Measurements from ENCODE around the gene C1orf87. TPM values are rescaled to one million over a fixed set of nuclear protein-coding genes. Genes with fewer than 3 reads are reported as not detected.
"Not testable (repeated sequence)": the region's sequence is repeated elsewhere in the genome, so short reads cannot be mapped to it uniquely, and the experiment has no call there.

Gene C1orf87
- total and polyA plus RNA-seq, 9 donors, result 0.31 to 1.2 (median 0.71) TPM

DNA sequence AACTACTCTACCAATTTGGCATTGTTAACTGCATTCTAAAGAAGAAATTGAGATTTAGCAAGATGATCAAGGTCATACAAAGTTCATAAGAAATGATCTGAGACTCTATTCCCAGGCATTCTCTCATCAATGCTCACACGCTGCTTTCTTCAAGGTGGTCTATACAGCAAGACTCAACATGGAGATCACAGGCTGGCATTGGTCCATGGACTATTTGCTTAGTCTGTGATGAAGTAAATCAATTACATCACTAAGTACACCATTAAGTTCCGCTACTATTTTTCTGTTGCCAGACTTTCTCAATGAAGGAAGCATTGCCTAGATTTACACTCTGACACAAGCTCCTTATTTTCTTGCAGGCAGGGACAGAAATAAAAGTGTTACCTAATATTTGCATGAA, 95.1 kb downstream of the C1orf87 start:
- H3K4me1 ChIP-seq (ENCODE audit: control insufficient read depth, insufficient read depth, low read length), result peaks cover 7% of the 10 kb centered on the region
- H3K27me3 ChIP-seq (ENCODE audit: control insufficient read depth, insufficient read depth, low read length), result no peaks in the 10 kb centered on the region
- no peaks in the 10 kb centered on the region for H3K9me3 ChIP-seq (replicated peaks; ENCODE audit: control insufficient read depth, low read depth, low read length)
- H3K4me3 ChIP-seq (ENCODE audit: low read length), result no peak overlapping the region
- DNase-seq, result peak; percentile 67
- H3K36me3 ChIP-seq (ENCODE audit: control insufficient read depth, insufficient read depth, low read length), result no peaks in the 10 kb centered on the region
- H3K27ac ChIP-seq (ENCODE audit: low read length), result no peak overlapping the region
- WGBS (ENCODE audit: insufficient coverage), result no CpG with 5 or more reads among the region's 2 CpGs

DNA sequence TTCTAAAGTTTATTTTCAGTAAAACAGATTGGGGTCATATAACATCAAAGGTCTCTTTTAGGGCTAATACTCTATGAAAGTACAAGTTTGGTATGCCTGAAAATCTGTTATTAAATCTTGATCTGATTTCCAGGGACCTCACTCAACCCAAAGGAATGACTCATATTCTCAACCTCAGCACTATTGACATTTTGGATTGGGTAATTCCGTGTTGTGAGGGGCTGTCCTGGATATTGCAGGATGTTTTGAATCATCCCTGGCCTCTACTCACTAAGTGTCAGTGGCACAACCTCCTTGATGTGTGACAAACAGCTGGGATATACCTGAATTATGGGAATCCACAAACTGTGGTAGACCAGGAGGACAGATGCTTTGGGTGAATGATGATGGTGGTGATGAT, 95.5 kb downstream of the C1orf87 start:
- no peaks in the 10 kb centered on the region for H3K27me3 ChIP-seq (ENCODE audit: control insufficient read depth, insufficient read depth, low read length)
- no peak for DNase-seq
- H3K4me3 ChIP-seq (ENCODE audit: low read length), result no peak overlapping the region
- H3K4me1 ChIP-seq (ENCODE audit: control insufficient read depth, insufficient read depth, low read length), result peaks cover 10% of the 10 kb centered on the region
- no peaks in the 10 kb centered on the region for H3K9me3 ChIP-seq (replicated peaks; ENCODE audit: control insufficient read depth, low read depth, low read length)
- WGBS (ENCODE audit: insufficient coverage), result no CpG with 5 or more reads among the region's 1 CpG
- H3K36me3 ChIP-seq (ENCODE audit: control insufficient read depth, insufficient read depth, low read length), result no peaks in the 10 kb centered on the region
- H3K27ac ChIP-seq (ENCODE audit: low read length), result no peak overlapping the region

DNA sequence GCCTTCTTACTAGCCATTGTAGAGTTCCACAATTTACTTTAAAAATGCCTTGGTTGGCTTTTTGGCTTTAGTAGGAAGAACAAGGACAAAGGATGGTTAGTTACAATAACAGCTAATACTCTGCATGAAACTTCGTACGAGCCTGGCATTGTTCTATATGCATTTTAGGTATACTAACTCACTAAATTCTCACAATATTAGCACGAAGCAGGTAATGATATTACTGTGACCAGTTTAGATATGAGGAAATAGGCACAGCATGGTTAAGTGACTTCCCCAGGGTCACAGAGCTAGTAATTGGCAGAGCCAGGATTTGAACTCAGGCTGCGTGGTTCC, 96.5 kb downstream of the C1orf87 start:
- Histone ChIP-seq H3K36me3 (ENCODE audit: control insufficient read depth, insufficient read depth, low read length) (no peaks in the 10 kb centered on the region), H3K4me3 (ENCODE audit: low read length) (no peak overlapping the region), H3K9me3 (replicated peaks; ENCODE audit: control insufficient read depth, low read depth, low read length) (no peaks in the 10 kb centered on the region), H3K27me3 (ENCODE audit: control insufficient read depth, insufficient read depth, low read length) (no peaks in the 10 kb centered on the region), H3K27ac (ENCODE audit: low read length) (no peak overlapping the region), H3K4me1 (ENCODE audit: control insufficient read depth, insufficient read depth, low read length) (peaks cover 19% of the 10 kb centered on the region)
- no CpG with 5 or more reads among the region's 4 CpGs for WGBS (ENCODE audit: insufficient coverage)
- no peak for DNase-seq

DNA sequence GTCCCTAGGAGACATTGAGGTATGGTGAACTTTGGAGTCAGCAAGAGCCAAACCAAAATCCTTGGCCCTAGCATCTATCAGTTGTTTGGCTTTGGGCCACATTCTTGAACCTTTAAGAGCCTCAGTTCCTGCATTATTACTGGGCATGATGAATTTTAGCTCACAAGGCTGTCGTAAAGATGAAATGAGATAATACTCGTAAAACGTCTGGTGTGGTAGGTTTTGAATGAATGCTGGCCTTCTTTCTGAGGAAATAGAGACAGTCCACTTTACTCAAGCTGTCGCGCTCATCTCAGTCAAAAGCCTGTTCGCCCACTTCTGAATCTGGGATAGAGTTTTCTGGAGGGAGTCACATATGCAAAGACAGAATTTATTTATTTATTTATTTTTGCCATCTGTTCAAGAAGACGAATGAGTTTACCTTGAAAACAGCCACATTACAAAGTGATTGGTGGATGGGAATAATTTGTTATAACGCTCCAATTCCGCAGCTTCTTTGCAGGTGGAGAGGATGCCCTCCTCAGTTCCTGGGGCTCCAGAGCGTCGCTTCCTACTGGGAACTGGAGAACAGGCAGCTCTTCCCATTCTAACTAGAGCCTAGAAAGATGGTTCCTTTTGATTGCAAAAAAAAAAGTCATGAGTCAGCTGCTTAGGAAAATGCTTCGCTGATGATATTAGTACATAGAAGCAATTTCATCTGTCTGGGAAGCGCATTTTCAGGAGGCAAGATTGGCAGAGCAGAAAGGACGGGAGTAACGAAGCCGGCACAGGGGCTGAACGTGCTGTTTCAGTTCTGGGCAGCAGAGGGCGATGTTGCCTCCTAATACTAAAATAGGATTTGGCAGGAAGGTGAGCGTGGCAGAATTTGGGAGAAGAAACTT, 97.1 kb downstream of the C1orf87 start:
- peak; percentile 82 for DNase-seq
- H3K36me3 ChIP-seq (ENCODE audit: control insufficient read depth, insufficient read depth, low read length), result no peaks in the 10 kb centered on the region
- WGBS (ENCODE audit: insufficient coverage), result 37% methylated on average over 8 of the region's 19 CpGs
- H3K27ac ChIP-seq (ENCODE audit: low read length), result no peak overlapping the region
- no peaks in the 10 kb centered on the region for H3K27me3 ChIP-seq (ENCODE audit: control insufficient read depth, insufficient read depth, low read length)
- H3K4me3 ChIP-seq (ENCODE audit: low read length), result no peak overlapping the region
- peaks cover 23% of the 10 kb centered on the region for H3K4me1 ChIP-seq (ENCODE audit: control insufficient read depth, insufficient read depth, low read length)
- no peaks in the 10 kb centered on the region for H3K9me3 ChIP-seq (replicated peaks; ENCODE audit: control insufficient read depth, low read depth, low read length)

DNA sequence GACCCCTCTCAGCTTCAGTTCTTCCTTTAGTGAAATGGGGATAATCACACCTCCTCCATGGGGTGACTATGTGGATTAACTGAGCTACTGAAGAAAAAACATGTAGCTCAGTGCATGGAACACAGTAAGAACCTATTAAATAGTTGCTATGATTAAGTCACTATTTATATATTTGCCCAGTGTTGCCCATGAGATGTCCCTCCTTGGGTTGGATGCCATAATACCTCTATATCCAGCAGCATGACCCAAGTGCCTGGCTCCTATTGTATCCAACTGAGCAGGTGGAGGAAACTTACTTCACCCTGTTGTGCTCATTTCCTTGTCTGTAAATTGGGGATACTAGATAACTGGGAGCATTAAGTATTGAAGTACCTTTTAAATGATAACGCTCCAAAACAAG, 99.9 kb downstream of the C1orf87 start:
- Histone ChIP-seq H3K4me3 (ENCODE audit: low read length) (no peak overlapping the region), H3K27me3 (ENCODE audit: control insufficient read depth, insufficient read depth, low read length) (no peaks in the 10 kb centered on the region), H3K27ac (ENCODE audit: low read length) (no peak overlapping the region), H3K9me3 (replicated peaks; ENCODE audit: control insufficient read depth, low read depth, low read length) (no peaks in the 10 kb centered on the region), H3K36me3 (ENCODE audit: control insufficient read depth, insufficient read depth, low read length) (no peaks in the 10 kb centered on the region), H3K4me1 (ENCODE audit: control insufficient read depth, insufficient read depth, low read length) (peaks cover 19% of the 10 kb centered on the region)
- no CpG with 5 or more reads among the region's 1 CpG for WGBS (ENCODE audit: insufficient coverage)
- no peak for DNase-seq

DNA sequence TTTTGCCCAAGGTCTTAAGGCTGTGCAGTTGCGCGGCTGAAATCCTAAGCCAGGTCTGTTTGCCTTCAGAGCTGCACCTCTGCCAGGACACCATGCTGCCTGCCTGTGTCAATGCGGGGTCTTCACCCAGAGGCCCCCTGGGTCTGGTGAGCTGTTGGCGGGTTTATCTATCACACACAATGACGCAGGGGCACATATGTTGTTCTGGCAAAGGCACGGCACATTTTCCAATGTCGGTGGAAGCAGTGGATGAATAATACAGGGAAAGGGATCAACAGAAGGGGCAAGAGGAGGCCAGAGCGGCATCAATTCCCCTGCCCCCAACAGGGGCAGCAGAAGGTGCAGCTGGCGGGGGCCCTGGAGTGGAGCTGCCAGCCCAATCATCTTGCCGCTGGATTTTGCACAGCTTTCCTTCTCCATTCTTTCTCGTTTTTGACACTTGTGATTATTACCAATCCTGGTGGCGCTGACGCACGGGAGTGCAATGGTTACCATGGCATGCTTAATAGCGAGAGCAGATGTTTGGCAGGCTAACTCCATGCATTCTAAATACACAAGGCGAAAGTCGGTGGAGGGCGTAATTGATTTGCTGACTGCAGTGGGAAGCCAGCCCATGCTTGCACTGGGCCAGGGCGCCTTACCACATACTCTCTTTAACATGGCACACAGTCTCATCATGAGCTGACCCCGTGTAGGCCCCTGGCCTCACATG, 101.2 kb downstream of the C1orf87 start:
- H3K4me1 ChIP-seq (ENCODE audit: control insufficient read depth, insufficient read depth, low read length), result peaks cover 21% of the 10 kb centered on the region
- 56% methylated on average over 12 of the region's 20 CpGs for WGBS (ENCODE audit: insufficient coverage)
- H3K27me3 ChIP-seq (ENCODE audit: control insufficient read depth, insufficient read depth, low read length), result no peaks in the 10 kb centered on the region
- H3K9me3 ChIP-seq (replicated peaks; ENCODE audit: control insufficient read depth, low read depth, low read length), result no peaks in the 10 kb centered on the region
- no peaks in the 10 kb centered on the region for H3K36me3 ChIP-seq (ENCODE audit: control insufficient read depth, insufficient read depth, low read length)
- H3K27ac ChIP-seq (ENCODE audit: low read length), result peak overlapping the region; percentile 78
- H3K4me3 ChIP-seq (ENCODE audit: low read length), result no peak overlapping the region
- DNase-seq, result peak; percentile 91

DNA sequence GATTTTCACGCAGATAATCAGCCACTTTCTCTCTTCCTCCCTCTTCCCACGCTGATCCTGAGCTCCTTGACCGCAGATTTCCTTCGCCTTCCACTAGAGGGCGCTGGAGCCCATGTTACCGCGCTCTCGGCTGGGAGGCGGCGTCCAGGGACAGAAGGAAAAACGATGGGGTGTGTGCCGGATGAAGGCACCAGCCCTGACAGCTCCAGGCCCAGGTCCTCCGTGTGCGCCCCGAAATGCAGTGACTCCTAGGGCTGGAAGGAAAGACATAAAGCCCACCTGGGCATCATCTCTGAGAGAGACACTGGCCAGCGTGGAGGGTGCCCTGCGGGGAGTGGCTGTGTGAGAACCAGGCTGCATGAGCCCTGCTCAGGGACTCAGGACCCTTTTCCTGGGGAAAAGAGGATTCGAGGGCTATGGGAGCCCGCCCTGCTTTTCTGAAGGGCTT, 102.1 kb downstream of the C1orf87 start:
- Histone ChIP-seq H3K27me3 (ENCODE audit: control insufficient read depth, insufficient read depth, low read length) (no peaks in the 10 kb centered on the region), H3K4me3 (ENCODE audit: low read length) (no peak overlapping the region), H3K36me3 (ENCODE audit: control insufficient read depth, insufficient read depth, low read length) (no peaks in the 10 kb centered on the region), H3K9me3 (replicated peaks; ENCODE audit: control insufficient read depth, low read depth, low read length) (no peaks in the 10 kb centered on the region), H3K27ac (ENCODE audit: low read length) (peak overlapping the region; percentile 44), H3K4me1 (ENCODE audit: control insufficient read depth, insufficient read depth, low read length) (peaks cover 26% of the 10 kb centered on the region)
- 4% methylated on average over 15 of the region's 19 CpGs for WGBS (ENCODE audit: insufficient coverage)
- peak; percentile 89 for DNase-seq

DNA sequence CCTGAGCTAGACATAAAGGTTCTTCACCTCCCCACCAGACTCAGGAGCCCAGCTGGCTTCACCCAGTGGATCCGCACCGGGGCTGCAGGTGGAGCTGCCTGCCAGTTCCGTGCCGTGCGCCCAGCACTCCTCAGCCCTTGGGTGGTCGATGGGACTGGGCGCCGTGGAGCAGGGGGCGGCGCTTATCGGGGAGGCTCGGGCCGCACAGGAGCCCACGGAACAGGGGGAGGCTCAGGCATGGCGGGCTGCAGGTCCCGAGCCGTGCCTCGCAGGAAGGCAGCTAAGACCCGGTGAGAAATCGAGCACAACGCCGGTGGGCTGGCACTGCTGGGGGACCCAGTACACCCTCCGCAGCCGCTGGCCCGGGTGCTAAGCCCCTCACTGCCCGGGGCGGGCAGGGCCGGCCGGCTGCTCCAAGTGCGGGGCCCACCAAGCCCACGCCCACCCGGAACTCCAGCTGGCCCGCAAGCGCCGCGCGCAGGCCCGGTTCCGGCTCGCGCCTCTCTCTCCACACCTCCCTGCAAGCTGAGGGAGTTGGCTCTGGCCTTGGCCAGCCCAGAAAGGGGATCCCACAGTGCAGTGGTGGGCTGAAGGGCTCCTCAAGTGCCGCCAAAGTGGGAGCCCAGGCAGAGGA, 103.9 kb downstream of the C1orf87 start:
- peaks cover 26% of the 10 kb centered on the region for H3K4me1 ChIP-seq (ENCODE audit: control insufficient read depth, insufficient read depth, low read length)
- not testable (repeated sequence) for H3K27me3 ChIP-seq (ENCODE audit: control insufficient read depth, insufficient read depth, low read length); H3K4me3 ChIP-seq (ENCODE audit: low read length); H3K9me3 ChIP-seq (replicated peaks; ENCODE audit: control insufficient read depth, low read depth, low read length); H3K27ac ChIP-seq (ENCODE audit: low read length); DNase-seq; H3K36me3 ChIP-seq (ENCODE audit: control insufficient read depth, insufficient read depth, low read length)
- WGBS (ENCODE audit: insufficient coverage), result 97% methylated on average over 17 of the region's 42 CpGs

DNA sequence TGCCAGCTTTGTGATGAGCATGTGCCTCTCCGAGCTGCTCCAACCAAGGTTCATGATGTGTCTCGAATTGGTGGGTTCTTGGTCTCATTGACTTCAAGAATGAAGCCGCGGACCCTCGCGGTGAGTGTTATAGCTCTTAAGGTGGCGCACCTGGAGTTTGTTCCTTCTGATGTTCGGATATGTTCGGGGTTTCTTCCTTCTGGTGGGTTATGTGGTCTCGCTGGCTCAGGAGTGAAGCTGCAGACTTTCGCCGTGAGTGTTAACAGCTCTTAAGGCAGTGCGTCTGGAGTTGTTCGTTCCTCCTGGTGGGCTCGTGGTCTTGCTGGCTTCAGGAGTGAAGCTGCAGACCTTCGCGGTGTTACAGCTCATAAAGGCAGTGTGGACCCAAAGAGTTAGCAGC, 104.8 kb downstream of the C1orf87 start:
- H3K4me1 ChIP-seq (ENCODE audit: control insufficient read depth, insufficient read depth, low read length), result peaks cover 26% of the 10 kb centered on the region
- H3K4me3 ChIP-seq (ENCODE audit: low read length); H3K36me3 ChIP-seq (ENCODE audit: control insufficient read depth, insufficient read depth, low read length); H3K9me3 ChIP-seq (replicated peaks; ENCODE audit: control insufficient read depth, low read depth, low read length); H3K27ac ChIP-seq (ENCODE audit: low read length); H3K27me3 ChIP-seq (ENCODE audit: control insufficient read depth, insufficient read depth, low read length); DNase-seq: not testable (repeated sequence)
- WGBS (ENCODE audit: insufficient coverage), result 78% methylated on average over 11 of the region's 17 CpGs

DNA sequence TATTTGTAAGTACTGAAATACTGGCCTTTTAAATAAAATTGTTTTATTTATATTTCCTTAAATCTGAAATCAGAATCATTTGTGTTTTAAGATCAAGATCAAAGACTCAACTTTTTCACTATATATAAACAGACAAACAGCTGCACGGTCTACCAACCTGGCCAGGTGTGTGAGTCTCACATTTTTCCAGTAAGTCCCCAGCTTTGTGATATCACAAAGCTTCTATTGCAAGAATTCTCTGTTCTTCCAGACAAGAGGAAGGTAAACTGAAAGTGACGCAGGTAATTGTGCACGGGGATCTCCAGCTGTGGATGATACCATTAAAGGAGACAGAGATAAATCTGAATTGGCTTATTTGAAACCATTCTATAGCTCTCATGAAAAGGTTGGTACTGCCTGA, 105.8 kb downstream of the C1orf87 start:
- 67% methylated on average over 1 of the region's 3 CpGs for WGBS (ENCODE audit: insufficient coverage)
- no peak for DNase-seq
- peaks cover 20% of the 10 kb centered on the region for H3K4me1 ChIP-seq (ENCODE audit: control insufficient read depth, insufficient read depth, low read length)
- H3K9me3 ChIP-seq (replicated peaks; ENCODE audit: control insufficient read depth, low read depth, low read length), result no peaks in the 10 kb centered on the region
- no peak overlapping the region for H3K4me3 ChIP-seq (ENCODE audit: low read length)
- no peaks in the 10 kb centered on the region for H3K27me3 ChIP-seq (ENCODE audit: control insufficient read depth, insufficient read depth, low read length)
- H3K36me3 ChIP-seq (ENCODE audit: control insufficient read depth, insufficient read depth, low read length), result no peaks in the 10 kb centered on the region
- no peak overlapping the region for H3K27ac ChIP-seq (ENCODE audit: low read length)

All from muscle of leg (tissue), 11 donors.